GM18526 (cell line): ENCODE measurements around the gene SAPCD2.

ENCODE experiments used
- POLR2A ChIP-seq: IDR thresholded peaks from 3 replicates; pipeline ENCODE4 v1.6.1; 2011; ENCODE audit not compliant: insufficient read length; ENCODE audit errors: extremely low read depth

Gene SAPCD2

DNA sequence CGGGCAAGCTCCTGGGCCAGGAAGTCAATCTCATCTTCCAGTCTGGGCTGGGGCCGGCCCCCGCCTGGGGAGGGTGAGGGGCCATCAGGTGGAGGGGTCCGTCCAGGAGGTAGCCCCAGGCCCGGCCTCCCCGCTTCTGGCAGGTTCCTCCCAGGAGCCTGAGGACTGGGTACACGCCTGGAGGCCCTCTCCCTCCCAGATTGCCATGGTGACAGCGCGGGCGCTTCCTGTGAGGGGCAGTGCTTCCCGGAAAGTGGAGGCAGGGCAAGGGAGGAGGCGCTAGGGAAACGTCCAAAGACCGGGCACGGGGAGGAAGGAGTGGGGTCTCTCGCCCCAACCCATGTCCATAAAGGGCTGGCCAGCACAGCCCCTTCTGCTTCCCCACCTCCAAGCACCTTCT is 29.2 kb downstream of the SAPCD2 start:
- TF ChIP-seq POLR2A, result no peak

DNA sequence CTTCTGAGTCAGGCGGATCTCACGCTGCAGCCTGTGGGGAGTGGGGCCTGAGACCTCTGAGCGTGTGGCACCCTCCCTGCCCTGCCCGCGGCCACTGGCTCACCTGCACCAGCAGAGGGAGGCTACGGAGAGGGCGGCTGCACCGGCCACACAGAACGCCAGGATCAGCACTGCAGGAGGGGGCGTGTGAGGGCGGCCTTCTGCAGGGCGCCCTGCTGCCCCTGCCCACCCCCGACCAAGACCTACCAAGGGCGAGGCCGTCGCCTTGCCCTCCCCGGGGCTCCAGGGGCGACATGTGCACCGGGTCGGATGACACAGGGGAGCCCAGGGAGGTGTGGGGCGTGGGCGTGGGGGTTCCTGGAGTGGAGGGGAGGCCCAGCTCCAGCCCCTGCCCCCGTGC is 29.8 kb downstream of the SAPCD2 start:
- no peak for TF ChIP-seq POLR2A

DNA sequence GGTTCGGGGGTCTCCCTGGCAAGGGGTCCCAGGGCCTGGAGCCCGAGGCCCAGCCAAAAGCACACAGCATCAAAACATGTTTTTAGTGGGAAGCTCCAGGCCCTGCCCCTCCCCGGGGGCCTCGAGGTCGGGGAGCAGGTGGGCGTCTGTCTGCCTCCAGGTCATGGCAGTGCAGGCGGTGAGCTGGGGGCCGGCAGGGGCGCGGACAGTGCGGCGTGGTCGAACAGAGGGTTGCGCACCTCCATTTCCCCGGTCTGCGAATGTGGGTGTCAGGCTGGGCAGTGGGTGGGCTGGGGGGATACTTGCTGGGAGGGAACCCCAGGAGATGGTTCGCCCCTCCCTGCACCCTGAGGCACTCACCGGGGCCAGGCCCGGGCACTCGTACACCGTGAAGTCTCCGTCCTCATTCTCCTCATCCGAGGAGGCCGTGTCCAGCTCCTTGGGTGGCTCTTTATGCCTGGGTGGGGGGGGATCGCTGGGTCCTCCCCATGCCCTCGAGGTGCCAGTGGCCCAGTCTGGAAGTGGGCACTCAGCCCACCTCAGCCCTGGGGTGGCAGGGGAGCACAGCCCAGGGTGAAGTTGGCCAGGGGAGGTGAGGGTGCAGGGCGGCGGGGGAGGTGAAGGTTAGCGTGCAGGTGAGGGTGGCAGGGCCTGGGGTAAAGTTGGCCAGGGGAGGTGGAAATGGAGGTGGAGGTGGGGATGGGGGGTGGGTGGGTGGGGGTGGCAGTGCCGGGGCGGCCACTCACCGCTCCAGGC is 30.6 kb downstream of the SAPCD2 start:
- TF ChIP-seq POLR2A, result no peak

GRCh38 chr9:137038916-137039315 is 31.4 kb downstream of the SAPCD2 start:
- TF ChIP-seq POLR2A, result no peak

DNA sequence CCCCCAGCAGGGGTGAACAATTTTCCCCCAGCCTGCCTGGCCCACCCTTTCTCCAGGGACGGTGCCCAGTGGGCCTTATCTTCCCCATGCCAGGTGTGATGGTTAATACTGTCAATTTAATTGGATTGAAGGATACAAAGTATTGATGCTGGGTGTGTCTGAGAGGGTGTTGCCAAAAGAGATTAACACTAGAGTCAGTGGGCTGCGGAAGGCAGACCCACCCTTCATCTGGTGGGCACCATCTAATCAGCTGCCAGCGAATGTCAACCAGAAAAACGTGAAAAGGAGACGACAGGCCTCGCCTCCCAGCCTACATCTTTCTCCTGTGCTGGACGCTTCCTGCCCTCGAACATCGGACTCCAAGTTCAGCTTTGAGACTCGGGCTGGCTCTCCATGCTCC is 32.9 kb downstream of the SAPCD2 start:
- TF ChIP-seq POLR2A, result no peak

- no peak for TF ChIP-seq POLR2A
These were observed 33.3 kb downstream of the SAPCD2 start for GRCh38 chr9:137037035-137037434.

GRCh38 chr9:137035937-137036336 is 34.4 kb downstream of the SAPCD2 start:
- TF ChIP-seq POLR2A, result no peak

- no peak for TF ChIP-seq POLR2A
These were observed 34.9 kb downstream of the SAPCD2 start for GRCh38 chr9:137035507-137035834.

GRCh38 chr9:137034709-137035506 is 35.4 kb downstream of the SAPCD2 start:
- TF ChIP-seq POLR2A, result no peak

GRCh38 chr9:137034039-137034708 is 36.2 kb downstream of the SAPCD2 start:
- no peak for TF ChIP-seq POLR2A

DNA sequence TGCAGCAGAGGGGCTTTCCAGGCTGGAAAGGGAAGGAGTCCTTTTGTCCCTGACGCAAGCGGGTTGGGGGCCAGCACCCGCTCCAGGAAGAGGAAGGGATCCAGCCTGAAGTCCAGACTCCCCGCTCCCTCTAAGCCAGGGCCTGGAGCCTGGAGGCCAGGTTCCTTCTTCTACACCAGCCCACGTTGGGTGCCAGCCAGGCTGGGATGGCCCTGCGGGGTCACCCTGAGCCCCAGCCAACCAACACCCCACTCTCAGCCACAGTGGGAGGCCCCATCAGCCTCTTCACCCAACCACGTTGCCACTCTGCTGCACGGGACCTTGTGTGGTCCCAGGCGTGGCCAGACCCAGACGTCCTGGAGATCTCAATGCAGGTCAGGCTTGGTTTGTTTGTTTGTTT is 37.5 kb downstream of the SAPCD2 start:
- no peak for TF ChIP-seq POLR2A

- no peak for TF ChIP-seq POLR2A
These were observed 38.3 kb downstream of the SAPCD2 start, which contains the start of gene FUT7 for GRCh38 chr9:137031904-137032640. Gene FUT7, minus strand, starts transcription at chr9:137032088. Its CDS starts 97 bp downstream, at chr9:137031991.

DNA sequence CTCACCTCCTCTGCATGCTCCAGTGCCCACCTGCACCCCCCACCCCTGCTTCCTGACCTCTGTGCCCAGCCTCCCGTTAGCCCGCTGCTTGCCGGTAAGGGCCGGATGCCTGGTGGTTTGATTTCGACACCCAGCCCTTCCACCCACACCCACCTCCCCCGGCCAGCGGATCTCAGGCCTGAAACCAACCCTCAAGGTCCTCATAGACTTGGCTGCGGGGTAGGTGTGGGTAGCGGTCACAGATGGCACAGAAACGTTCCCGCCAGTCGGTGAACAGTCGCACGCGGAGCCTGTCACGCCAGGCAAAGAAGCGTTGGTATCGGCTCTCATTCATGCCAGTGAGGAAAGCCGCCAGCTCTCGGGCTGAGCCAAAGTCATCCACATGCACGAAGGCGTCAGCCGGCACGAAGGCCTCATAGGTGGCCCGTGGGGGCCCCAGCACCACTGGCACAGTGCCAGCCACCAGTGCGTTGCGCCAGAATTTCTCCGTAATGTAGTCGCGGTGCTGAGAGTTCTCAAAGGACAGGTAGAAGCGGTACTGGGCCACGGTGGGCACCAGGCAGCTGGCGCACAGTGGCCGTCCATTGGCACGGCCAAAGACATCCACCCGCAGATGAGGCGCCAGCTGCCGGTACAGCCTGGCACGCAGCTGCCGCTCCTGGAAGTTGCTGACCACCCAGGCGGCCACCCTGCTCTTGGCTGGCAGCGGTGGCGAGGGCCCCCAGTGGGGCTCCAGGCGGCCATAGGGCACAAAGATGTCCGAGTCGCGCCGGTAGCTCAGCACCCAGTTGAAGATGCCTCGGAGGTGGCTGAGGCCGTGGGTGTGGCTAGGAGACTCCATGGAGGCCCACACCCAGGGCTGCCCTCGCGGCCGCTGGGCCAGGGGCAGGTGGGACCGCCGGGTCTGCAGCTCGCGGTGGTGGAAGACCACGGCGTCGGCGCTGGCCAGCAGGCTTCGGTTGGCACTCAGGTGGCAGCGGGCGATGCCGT is 39.5 kb downstream of the SAPCD2 start:
- no peak for TF ChIP-seq POLR2A

DNA sequence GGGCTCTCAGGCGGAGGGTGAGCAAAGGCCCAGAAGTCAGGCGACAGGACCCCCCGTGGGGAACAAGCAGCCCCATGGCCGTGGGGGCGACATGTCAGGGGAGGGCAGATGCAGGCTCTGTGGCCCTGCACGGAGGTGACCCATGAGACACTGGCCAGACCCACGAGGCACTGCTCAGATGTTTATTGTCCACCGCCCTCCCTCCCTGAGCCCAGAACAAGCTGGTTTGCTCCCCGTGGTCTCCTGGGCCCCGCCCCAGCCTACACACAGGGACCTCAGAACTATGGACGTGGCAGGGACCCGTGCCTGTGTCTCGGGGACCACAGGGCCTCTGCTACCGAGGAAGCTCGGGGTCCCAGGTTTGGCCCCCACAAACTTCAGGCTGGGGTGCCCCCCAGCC is 40.4 kb downstream of the SAPCD2 start:
- TF ChIP-seq POLR2A, result no peak
